ENCODE results near the gene C1QTNF7. TPM values are rescaled to one million over a fixed set of nuclear protein-coding genes. Genes with fewer than 3 reads are reported as not detected.
A peak's percentile ranks its signal among the peaks of the same experiment; 100 is the strongest.

C1QTNF7 gene
- total RNA-seq, 1 experiment from 2014 or later, result 0.21 TPM

DNA sequence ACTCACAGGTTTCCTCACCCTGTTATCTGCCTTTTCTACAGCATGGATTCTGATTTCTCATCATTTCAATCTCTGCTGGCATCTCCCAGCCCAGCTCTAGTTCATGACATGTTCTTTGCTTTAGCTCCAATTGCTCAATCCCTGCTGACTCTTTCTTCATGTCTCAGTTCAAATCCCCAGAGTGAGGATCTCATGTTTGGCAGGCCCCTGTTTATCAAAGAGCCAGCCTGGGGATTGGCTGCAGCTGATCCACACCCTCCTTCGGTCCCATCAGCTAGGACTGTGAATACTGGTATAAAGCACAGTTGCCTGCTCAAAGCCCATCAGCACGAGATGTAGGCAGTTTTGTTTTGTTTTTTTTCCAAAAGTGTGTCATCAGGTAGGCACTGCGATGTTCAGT is 27.5 kb downstream of the C1QTNF7 start:
- Histone ChIP-seq H3K4me1 (ENCODE audit: insufficient read depth, low read length, poor library complexity, severe bottlenecking) (peaks cover 51% of the 10 kb centered on the region), H3K4me3 (ENCODE audit: low read depth, low read length, poor library complexity, severe bottlenecking) (no peak overlapping the region), H3K9me3 (ENCODE audit: low read depth, low read length, poor library complexity, severe bottlenecking) (no peaks in the 10 kb centered on the region), H3K27ac (ENCODE audit: low read depth, low read length, poor library complexity, severe bottlenecking) (no peak overlapping the region), H3K27me3 (replicated peaks; ENCODE audit: insufficient read depth, low read depth, low read length, poor library complexity) (no peaks in the 10 kb centered on the region), H3K36me3 (ENCODE audit: insufficient read depth, low read length, poor library complexity, severe bottlenecking) (no peaks in the 10 kb centered on the region)
- POLR2A ChIA-PET (ENCODE audit: low non-redundant PET), result no interaction called here
- CTCF ChIA-PET, result no interaction called here
- TF ChIP-seq, protein P1, sequence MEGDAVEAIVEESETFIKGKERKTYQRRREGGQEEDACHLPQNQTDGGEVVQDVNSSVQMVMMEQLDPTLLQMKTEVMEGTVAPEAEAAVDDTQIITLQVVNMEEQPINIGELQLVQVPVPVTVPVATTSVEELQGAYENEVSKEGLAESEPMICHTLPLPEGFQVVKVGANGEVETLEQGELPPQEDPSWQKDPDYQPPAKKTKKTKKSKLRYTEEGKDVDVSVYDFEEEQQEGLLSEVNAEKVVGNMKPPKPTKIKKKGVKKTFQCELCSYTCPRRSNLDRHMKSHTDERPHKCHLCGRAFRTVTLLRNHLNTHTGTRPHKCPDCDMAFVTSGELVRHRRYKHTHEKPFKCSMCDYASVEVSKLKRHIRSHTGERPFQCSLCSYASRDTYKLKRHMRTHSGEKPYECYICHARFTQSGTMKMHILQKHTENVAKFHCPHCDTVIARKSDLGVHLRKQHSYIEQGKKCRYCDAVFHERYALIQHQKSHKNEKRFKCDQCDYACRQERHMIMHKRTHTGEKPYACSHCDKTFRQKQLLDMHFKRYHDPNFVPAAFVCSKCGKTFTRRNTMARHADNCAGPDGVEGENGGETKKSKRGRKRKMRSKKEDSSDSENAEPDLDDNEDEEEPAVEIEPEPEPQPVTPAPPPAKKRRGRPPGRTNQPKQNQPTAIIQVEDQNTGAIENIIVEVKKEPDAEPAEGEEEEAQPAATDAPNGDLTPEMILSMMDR (conservative IDR thresholded peaks at IDR 0.05; ENCODE audit: low read depth, low read length), result no peak
- intact Hi-C loops (cut with micrococcal nuclease; ENCODE audit: unreplicated experiment), result loop anchor here (5.0 to 10.0 kb wide), 4 partner anchors 53 to 1800 kb away; no protein-coding TSS in a partner anchor
- peak; percentile 67 for DNase-seq (ENCODE audit: low spot score)
- no TSS peak for BruUV-seq (replicated peaks)

DNA sequence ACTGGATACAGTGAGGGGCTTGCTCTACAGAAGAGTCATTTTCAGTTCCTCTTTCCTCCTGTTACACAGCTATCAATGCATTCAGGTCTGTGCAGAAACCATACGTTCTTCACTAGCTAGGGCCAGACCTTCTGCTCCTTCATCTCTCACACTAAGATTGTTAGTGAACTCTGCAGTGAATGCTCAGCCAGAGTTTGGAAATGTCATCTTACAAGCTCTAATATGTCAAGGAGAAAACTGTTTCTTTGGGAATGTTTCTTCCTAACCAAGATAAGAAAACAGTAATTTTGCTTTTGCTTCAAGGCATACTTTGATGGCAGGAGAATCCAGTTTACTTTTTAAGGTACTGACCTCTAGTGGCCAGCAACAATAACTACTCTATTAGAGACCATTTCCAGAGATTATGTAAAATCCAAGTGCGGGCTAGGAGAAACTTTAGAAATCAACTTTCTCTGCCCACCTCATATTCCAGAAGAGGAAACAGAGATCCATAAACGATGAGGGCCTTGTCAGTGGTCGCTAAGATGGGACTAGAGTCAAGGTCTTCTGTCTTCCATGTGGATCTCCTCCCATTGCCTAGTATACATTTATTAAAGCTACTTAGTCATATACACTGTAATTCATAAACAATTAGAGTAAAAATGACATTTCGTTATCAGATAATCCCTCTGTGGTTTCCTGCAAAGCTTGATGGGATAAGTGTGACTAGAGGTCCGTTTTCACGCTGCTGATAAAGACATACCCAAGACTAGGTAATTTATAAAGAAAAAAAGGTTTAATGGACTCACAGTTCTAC is 29.8 kb downstream of the C1QTNF7 start:
- Histone ChIP-seq H3K27me3 (replicated peaks; ENCODE audit: insufficient read depth, low read depth, low read length, poor library complexity) (no peaks in the 10 kb centered on the region), H3K27ac (ENCODE audit: low read depth, low read length, poor library complexity, severe bottlenecking) (no peak overlapping the region), H3K9me3 (ENCODE audit: low read depth, low read length, poor library complexity, severe bottlenecking) (no peaks in the 10 kb centered on the region), H3K36me3 (ENCODE audit: insufficient read depth, low read length, poor library complexity, severe bottlenecking) (no peaks in the 10 kb centered on the region), H3K4me1 (ENCODE audit: insufficient read depth, low read length, poor library complexity, severe bottlenecking) (peaks cover 32% of the 10 kb centered on the region), H3K4me3 (ENCODE audit: low read depth, low read length, poor library complexity, severe bottlenecking) (no peak overlapping the region)
- peak; percentile 78 for DNase-seq (ENCODE audit: low spot score)
- CTCF ChIA-PET, result interaction anchor here (0.9 to 3.2 kb wide), 4 partner anchors 52 to 224 kb away, joined by 3 to 19 read pairs (median 8); no protein-coding TSS in a partner anchor
- intact Hi-C loops (cut with micrococcal nuclease; ENCODE audit: unreplicated experiment), result loop anchor here (1.0 to 10.0 kb wide), 6 partner anchors 55 to 1803 kb away; no protein-coding TSS in a partner anchor
- POLR2A ChIA-PET (ENCODE audit: low non-redundant PET), result no interaction called here
- BruUV-seq (replicated peaks), result no TSS peak
- no peak for TF ChIP-seq EZH2 (IDR thresholded peaks at IDR 0.05; ENCODE audit: borderline replicate concordance, low read depth, low read length, poor library complexity, severe bottlenecking)
- TF ChIP-seq, protein P1 (conservative IDR thresholded peaks at IDR 0.05; ENCODE audit: low read depth, low read length), result peak; percentile 79

DNA sequence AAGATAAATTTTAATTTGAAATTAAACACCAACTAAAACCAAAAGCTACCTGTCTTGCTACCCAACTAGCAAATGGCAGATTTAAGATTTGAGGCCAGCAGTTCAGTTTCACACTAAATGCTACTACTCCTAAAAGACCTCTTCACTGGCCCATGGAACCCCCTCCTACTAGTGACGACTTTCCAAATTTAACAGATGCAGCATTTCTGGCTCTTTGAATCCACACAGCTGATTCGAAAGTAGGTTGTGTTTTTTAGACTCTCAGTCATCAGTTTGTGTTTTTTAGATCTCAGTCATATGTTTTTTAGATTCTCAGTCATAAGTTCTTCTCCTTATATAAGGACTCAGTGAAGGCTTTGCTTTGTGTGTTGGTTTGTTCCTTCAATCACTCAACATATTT is 30.8 kb downstream of the C1QTNF7 start:
- Histone ChIP-seq H3K36me3 (ENCODE audit: insufficient read depth, low read length, poor library complexity, severe bottlenecking) (no peaks in the 10 kb centered on the region), H3K27ac (ENCODE audit: low read depth, low read length, poor library complexity, severe bottlenecking) (no peak overlapping the region), H3K4me3 (ENCODE audit: low read depth, low read length, poor library complexity, severe bottlenecking) (no peak overlapping the region), H3K9me3 (ENCODE audit: low read depth, low read length, poor library complexity, severe bottlenecking) (no peaks in the 10 kb centered on the region), H3K4me1 (ENCODE audit: insufficient read depth, low read length, poor library complexity, severe bottlenecking) (peaks cover 32% of the 10 kb centered on the region), H3K27me3 (replicated peaks; ENCODE audit: insufficient read depth, low read depth, low read length, poor library complexity) (no peaks in the 10 kb centered on the region)
- intact Hi-C loops (cut with micrococcal nuclease; ENCODE audit: unreplicated experiment), result loop anchor here (5.0 to 10.0 kb wide), 4 partner anchors 56 to 1804 kb away; no protein-coding TSS in a partner anchor
- DNase-seq (ENCODE audit: low spot score), result no peak
- POLR2A ChIA-PET (ENCODE audit: low non-redundant PET), result no interaction called here
- CTCF ChIA-PET, result interaction anchor here (0.6 to 3.2 kb wide), 2 partner anchors 221 to 455 kb away, joined by 3 to 19 read pairs; no protein-coding TSS in a partner anchor
- no peak for TF ChIP-seq EZH2 (IDR thresholded peaks at IDR 0.05; ENCODE audit: borderline replicate concordance, low read depth, low read length, poor library complexity, severe bottlenecking)
- TF ChIP-seq, protein P1 (conservative IDR thresholded peaks at IDR 0.05; ENCODE audit: low read depth, low read length), result no peak
- no TSS peak for BruUV-seq (replicated peaks)

All from A673 (cell line).